Ascending aorta (tissue), 2 donors: ENCODE results near the gene CLASP1. TPM values are rescaled to one million over a fixed set of nuclear protein-coding genes. Genes with fewer than 3 reads are reported as not detected.

Experiments
- DNase-seq, 2 donors: peaks; one replicate each; pipeline ENCODE4 v3.0.0-alpha.2; 2019; ENCODE audit warnings: low spot score in 2 of 2
- H3K27ac ChIP-seq, 2 donors: fragments of 200-600 bp; sonication (generic); one replicate each; pipeline ENCODE4 v1.5.1; 2016 to 2017; ENCODE audit warnings: mild to moderate bottlenecking in 1 of 2
- H3K27me3 ChIP-seq: fragments of 200-600 bp; sonication (generic); one replicate; pipeline ENCODE4 v1.5.1; 2017
- H3K36me3 ChIP-seq, 2 donors: fragments of 200-600 bp; sonication (generic); one replicate each; pipeline ENCODE4 v1.5.1; 2016
- H3K4me1 ChIP-seq, 2 donors: fragments of 200-600 bp; sonication (generic); one replicate each; pipeline ENCODE4 v1.5.1; 2016 to 2017; ENCODE audit warnings: mild to moderate bottlenecking in 1 of 2
- H3K4me3 ChIP-seq, 2 donors: fragments of 200-600 bp; sonication (generic); one replicate each; pipeline ENCODE4 v1.5.1; 2016 to 2017; ENCODE audit warnings: mild to moderate bottlenecking in 1 of 2
- H3K9me3 ChIP-seq, 2 donors: fragments of 200-600 bp; sonication (generic); one replicate each; pipeline ENCODE4 v1.5.1; 2016
- CTCF ChIP-seq, 3 experiments: fragments of 200-600 bp in 2 of 3; fragments of 450-650 bp in 1 of 3; sonication (generic) in 2 of 3; IDR thresholded peaks; one replicate each; pipeline ENCODE4 v1.5.1; 2016 to 2019; ENCODE audit warnings: antibody characterized with exemption in 3 of 3, mild to moderate bottlenecking in 1 of 3, moderate library complexity in 1 of 3
- intact Hi-C: fragments of 100-400 bp; cut with DNase I; formaldehyde crosslinking; loops from one replicate; pipeline ENCODE4 v1.15.1; 2023
- total RNA-seq: library from RNA; depleted of rRNA; stranded (reverse); fragments of >200 nt; gene quantifications from one replicate; pipeline ENCODE4 v1.1.0, GENCODE V29; 2016

The CLASP1 gene
- total RNA-seq, 1 donor from 2014 or later, result 78.0 TPM

- H3K4me1 ChIP-seq, result peaks cover 0 to 4% of the 10 kb centered on the region in 2 donors
- no peaks in the 10 kb centered on the region for H3K36me3 ChIP-seq
- intact Hi-C loops, result no loop called here
- TF ChIP-seq CTCF (IDR thresholded peaks at IDR 0.05), result no peak
- peaks cover 8% of the 10 kb centered on the region for H3K27me3 ChIP-seq
- no peak for DNase-seq
- no peak overlapping the region for H3K27ac ChIP-seq
- H3K9me3 ChIP-seq, result no peaks in the 10 kb centered on the region
- H3K4me3 ChIP-seq, result no peak overlapping the region
Measured at GRCh38 chr2:121287956-121288355, 361.3 kb downstream of the CLASP1 start.

Other genes starting within 250 kb of the CLASP1 start
- gene RNU4ATAC, start 118.6 kb downstream of the CLASP1 start, total RNA-seq, result not detected
- 31.9 TPM for gene NIFK, start 87.4 kb upstream of the CLASP1 start, total RNA-seq
- gene TSN, start 106.2 kb upstream of the CLASP1 start, total RNA-seq, result 42.6 TPM